Adrenal gland (tissue), 12 donors: Measurements from ENCODE around the gene AHNAK2. TPM values are rescaled to one million over a fixed set of nuclear protein-coding genes. Genes with fewer than 3 reads are reported as not detected.
"Not testable (repeated sequence)": the region's sequence is repeated elsewhere in the genome, so short reads cannot be mapped to it uniquely, and the experiment has no call there.

Experiments used
- DNase-seq, 7 donors: peaks; one replicate each; pipeline ENCODE4 v3.0.0-alpha.2; 2019 to 2020
- H3K27ac ChIP-seq, 5 donors: fragments of 200-600 bp; sonication (generic) in 4 of 5; 1 replicate in 3 of 5; 2 replicates in 2 of 5; pipeline versions ENCODE4 v1.5.1 to v1.8.0; 2016 to 2020; ENCODE audit warnings: mild to moderate bottlenecking in 1 of 5
- H3K27me3 ChIP-seq: fragments of 200-600 bp; 2 replicates; pipeline ENCODE4 v1.8.0; 2021
- H3K36me3 ChIP-seq, 2 donors: fragments of 200-600 bp; replicated peaks in 1 of 2; 1 replicate in 1 of 2; 2 replicates in 1 of 2; pipeline versions ENCODE4 v1.5.1 to v1.8.0; 2018 to 2022
- H3K4me1 ChIP-seq, 2 donors: fragments of 200-600 bp; replicated peaks in 1 of 2; 1 replicate in 1 of 2; 2 replicates in 1 of 2; pipeline versions ENCODE4 v1.5.1 to v1.8.0; 2018 to 2021
- H3K4me3 ChIP-seq, 4 donors: fragments of 200-600 bp; sonication (generic) in 3 of 4; one replicate each; pipeline ENCODE4 v1.5.1; 2016 to 2018
- H3K9me3 ChIP-seq, 3 donors: fragments of 200-600 bp; sonication (generic) in 1 of 3; replicated peaks in 1 of 3; 1 replicate in 2 of 3; 2 replicates in 1 of 3; pipeline versions ENCODE4 v1.5.1 to v1.8.0; 2016 to 2021
- POLR2A ChIP-seq, 2 donors: fragments of 450-650 bp; IDR thresholded peaks; one replicate each; pipeline ENCODE4 v1.6.1; 2017; ENCODE audit warnings: antibody characterized with exemption in 2 of 2, mild to moderate bottlenecking in 2 of 2, moderate library complexity in 1 of 2
- WGBS, 4 donors: extraction: QIAGEN DNeasy Blood & Tissue Kit in 2 of 4; methylation state at CpG; one replicate each; pipeline versions ENCODE4 v1.1.5 to v1.1.7; 2013 to 2017; 5-methylcytosine and 5-hydroxymethylcytosine counted together
- intact Hi-C, 2 donors: fragments of 100-400 bp; cut with DNase I; formaldehyde crosslinking; loops; one replicate each; pipeline versions ENCODE4 v1.14.1 to v1.15.0; 2022 to 2023
- polyA plus RNA-seq, 3 donors: library from polyadenylated mRNA; stranded (reverse); fragments of 200-250 nt in 2 of 3; fragments of 350-450 nt in 1 of 3; fragmentation: Illumina TruSeq in 1 of 3; extraction: RNeasy Lipid Tissue Mini Kit (QIAGEN cat#74804) in 1 of 3; gene quantifications; one replicate each; pipeline ENCODE4 v1.2.3, GENCODE V29; 2013 to 2014
- total RNA-seq, 9 donors: library from RNA; depleted of rRNA in 4 of 9; stranded (reverse); fragments of >200 nt in 4 of 9; fragments of 120-200 nt in 1 of 9; fragmentation: NEBNext Ultra II Directional in 1 of 9; extraction: Animal tissue kit (Norgen Biotek cat#: 25700) in 1 of 9; gene quantifications; one replicate each; pipeline versions ENCODE4 v1.1.0 to v1.2.4, GENCODE V29; 2013 to 2023
- TF ChIP-seq, protein P1 (sequence below), 6 experiments: fragments of 450-650 bp in 4 of 6; fragments of 200-600 bp in 2 of 6; sonication (generic) in 1 of 6; IDR thresholded peaks; 1 replicate in 5 of 6; 2 replicates in 1 of 6; pipeline versions ENCODE4 v1.5.1 to v1.8.0; 2016 to 2021; ENCODE audit warnings: antibody characterized with exemption in 6 of 6, mild to moderate bottlenecking in 2 of 6, moderate library complexity in 1 of 6
- donor health status: healthy with polysubstance abuse.
- donor health status: Bipolar disorder and iron deficiency.
- donor health status: DM: yes; HTN: yes; CAD: no.
- donor health status: DM: no; HTN: no; CAD: no.
- donor health status: DM: no; HTN: no; CAD: no.
- donor health status: DM: yes; HTN: yes; CAD: no.

The AHNAK2 gene
- total and polyA plus RNA-seq, 12 donors: 0.67 to 16.0 (median 4.1) TPM

DNA sequence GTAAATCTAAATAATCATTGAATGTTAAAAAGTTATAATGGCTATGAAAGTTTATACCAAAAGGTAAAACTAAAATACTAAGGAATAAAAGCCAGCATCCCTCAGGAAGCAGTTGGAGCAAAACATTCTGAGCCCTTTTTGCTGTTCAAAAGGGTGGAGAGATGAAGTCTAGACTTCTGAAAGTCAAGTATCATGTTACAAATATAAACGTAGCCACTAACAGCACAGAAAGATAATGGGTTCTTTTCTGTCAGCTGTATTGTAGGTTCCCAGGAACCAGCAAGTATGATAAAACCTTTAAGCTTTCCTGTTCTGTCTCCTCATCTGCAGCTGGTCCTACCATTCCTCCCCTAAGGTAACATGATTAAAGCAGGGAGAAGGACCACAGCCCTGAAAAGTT, 69.9 kb downstream of the AHNAK2 start:
- Histone ChIP-seq H3K36me3 (no peaks in the 10 kb centered on the region), H3K27me3 (peaks cover 9% of the 10 kb centered on the region), H3K4me1 (no peaks in the 10 kb centered on the region), H3K4me3 (no peak overlapping the region), H3K9me3 (peaks cover 0 to 5% (median 0%) of the 10 kb centered on the region in 3 donors), H3K27ac (no peak overlapping the region)
- TF ChIP-seq POLR2A (IDR thresholded peaks at IDR 0.05): no peak
- TF ChIP-seq, protein P1, sequence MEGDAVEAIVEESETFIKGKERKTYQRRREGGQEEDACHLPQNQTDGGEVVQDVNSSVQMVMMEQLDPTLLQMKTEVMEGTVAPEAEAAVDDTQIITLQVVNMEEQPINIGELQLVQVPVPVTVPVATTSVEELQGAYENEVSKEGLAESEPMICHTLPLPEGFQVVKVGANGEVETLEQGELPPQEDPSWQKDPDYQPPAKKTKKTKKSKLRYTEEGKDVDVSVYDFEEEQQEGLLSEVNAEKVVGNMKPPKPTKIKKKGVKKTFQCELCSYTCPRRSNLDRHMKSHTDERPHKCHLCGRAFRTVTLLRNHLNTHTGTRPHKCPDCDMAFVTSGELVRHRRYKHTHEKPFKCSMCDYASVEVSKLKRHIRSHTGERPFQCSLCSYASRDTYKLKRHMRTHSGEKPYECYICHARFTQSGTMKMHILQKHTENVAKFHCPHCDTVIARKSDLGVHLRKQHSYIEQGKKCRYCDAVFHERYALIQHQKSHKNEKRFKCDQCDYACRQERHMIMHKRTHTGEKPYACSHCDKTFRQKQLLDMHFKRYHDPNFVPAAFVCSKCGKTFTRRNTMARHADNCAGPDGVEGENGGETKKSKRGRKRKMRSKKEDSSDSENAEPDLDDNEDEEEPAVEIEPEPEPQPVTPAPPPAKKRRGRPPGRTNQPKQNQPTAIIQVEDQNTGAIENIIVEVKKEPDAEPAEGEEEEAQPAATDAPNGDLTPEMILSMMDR (IDR thresholded peaks at IDR 0.05): no peak
- no peak for DNase-seq
- intact Hi-C loops: no loop called here
- 5 to 18% (median 9%) methylated on average over 1 of the region's 1 CpG for WGBS, 4 donors

- H3K27ac ChIP-seq, DNase-seq, H3K4me1 ChIP-seq, H3K4me3 ChIP-seq, H3K27me3 ChIP-seq, H3K36me3 ChIP-seq, intact Hi-C loops, H3K9me3 ChIP-seq: not testable (repeated sequence)
- 64 to 83% (median 72%) methylated on average over 21 to 28 of the region's 28 CpGs for WGBS, 4 donors
Measured at GRCh38 chr14:104905579-104905933, 72.6 kb downstream of the AHNAK2 start.

- H3K36me3 ChIP-seq, DNase-seq, H3K27me3 ChIP-seq, intact Hi-C loops, H3K9me3 ChIP-seq, H3K4me1 ChIP-seq, H3K4me3 ChIP-seq, H3K27ac ChIP-seq: not testable (repeated sequence)
- 62 to 72% (median 65%) methylated on average over 30 to 38 of the region's 38 CpGs for WGBS, 4 donors
Measured at GRCh38 chr14:104904650-104905578, 73.3 kb downstream of the AHNAK2 start.

DNA sequence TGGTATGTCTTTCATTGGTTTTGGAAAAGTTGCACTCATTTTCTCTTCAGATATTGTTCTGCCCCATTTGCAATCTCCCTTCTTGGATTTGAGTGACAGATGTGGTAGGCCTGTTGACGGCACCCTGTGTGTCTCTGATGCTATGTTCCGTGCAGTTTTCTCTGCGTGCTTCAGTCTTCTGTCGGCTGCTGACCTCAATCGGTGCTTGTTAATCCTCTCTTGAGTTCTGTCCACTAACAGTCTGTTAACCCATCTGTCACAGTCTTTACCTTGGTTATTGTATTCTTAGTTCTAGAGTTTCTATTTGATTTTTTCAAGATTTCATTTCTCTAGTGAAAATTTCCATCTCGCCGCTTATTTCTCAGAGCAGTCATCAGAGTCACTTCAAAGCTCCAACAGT, 74.2 kb downstream of the AHNAK2 start:
- intact Hi-C loops: no loop called here
- Histone ChIP-seq H3K27me3 (peaks cover 9% of the 10 kb centered on the region), H3K4me1 (no peaks in the 10 kb centered on the region), H3K9me3 (no peaks in the 10 kb centered on the region), H3K4me3 (no peak overlapping the region), H3K27ac (no peak overlapping the region), H3K36me3 (no peaks in the 10 kb centered on the region)
- TF ChIP-seq, protein P1 (IDR thresholded peaks at IDR 0.05): no peak
- no peak for TF ChIP-seq POLR2A (IDR thresholded peaks at IDR 0.05)
- 88 to 94% (median 92%) methylated on average over 7 of the region's 7 CpGs for WGBS, 4 donors
- DNase-seq: no peak

DNA sequence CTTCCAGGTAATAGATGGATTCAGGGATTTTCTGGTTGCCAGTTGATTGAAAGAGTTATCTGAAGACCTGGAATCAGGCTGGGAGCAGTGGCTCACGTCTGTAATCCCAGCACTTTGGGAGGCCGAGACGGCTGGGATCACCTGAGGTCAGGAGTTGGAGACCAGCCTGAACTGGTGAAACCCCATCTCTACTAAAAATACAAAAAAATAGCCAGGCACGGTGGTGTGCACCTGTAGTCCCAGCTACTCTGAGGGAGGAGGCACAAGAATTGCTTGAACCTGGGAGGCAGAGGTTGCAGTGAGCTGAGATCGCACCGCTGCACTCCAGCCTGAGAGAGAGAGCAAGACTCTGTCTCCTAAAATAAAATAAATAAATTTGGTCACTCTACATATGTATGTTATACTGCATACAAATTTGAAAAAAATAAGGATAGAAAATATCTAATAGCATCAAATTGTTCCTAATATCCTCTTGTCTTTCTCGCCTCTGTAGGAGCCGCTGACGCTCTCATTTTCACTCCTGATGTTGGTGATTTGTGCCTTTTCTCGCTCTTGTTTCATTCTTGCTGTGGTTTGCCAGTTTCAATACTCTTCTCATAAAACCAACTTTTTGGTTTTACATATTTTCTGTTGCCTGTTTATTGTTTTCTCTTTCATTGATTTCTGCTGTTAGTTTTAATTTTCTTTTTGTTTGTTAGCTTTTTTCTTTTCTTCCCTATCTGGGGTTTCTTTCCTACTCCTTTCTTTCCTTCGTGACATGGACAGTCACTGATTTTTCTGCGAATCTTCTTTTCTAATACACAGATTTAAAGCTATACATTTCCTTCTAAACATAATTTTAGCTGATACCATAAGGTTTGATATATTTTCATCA, 77.3 kb downstream of the AHNAK2 start:
- no peak for TF ChIP-seq POLR2A (IDR thresholded peaks at IDR 0.05)
- TF ChIP-seq, protein P1 (IDR thresholded peaks at IDR 0.05): no peak
- WGBS, 4 donors: 82 to 89% (median 87%) methylated on average over 12 of the region's 12 CpGs

More for the DNA sequence above, 77.3 kb downstream of the AHNAK2 start:
- Histone ChIP-seq H3K4me1 (peaks cover 6% of the 10 kb centered on the region in 2 donors), H3K27me3 (peaks cover 9% of the 10 kb centered on the region), H3K9me3 (no peaks in the 10 kb centered on the region), H3K4me3 (no peak overlapping the region), H3K36me3 (no peaks in the 10 kb centered on the region), H3K27ac (no peak overlapping the region)
- DNase-seq: no peak
- intact Hi-C loops: no loop called here
